Ishikawa (cell line): ENCODE results near the gene GPR39.

Experiments
- CEBPB ChIP-seq: IDR thresholded peaks from 2 replicates; pipeline ENCODE4 v1.6.1; 2012
- CREB1 ChIP-seq: IDR thresholded peaks from 2 replicates; pipeline ENCODE4 v1.6.1; 2012; ENCODE audit warnings: low read depth
- EGR1 ChIP-seq: IDR thresholded peaks from 2 replicates; pipeline ENCODE4 v1.6.1; 2012
- EP300 ChIP-seq: IDR thresholded peaks from 2 replicates; pipeline ENCODE4 v1.6.1; 2012; ENCODE audit warnings: borderline replicate concordance
- FOXM1 ChIP-seq: IDR thresholded peaks from 2 replicates; pipeline ENCODE4 v1.6.1; 2012; ENCODE audit warnings: low read depth, borderline replicate concordance
- MAX ChIP-seq: IDR thresholded peaks from 2 replicates; pipeline ENCODE4 v1.6.1; 2012
- NFIC ChIP-seq: IDR thresholded peaks from 2 replicates; pipeline ENCODE4 v1.6.1; 2012
- RAD21 ChIP-seq: IDR thresholded peaks from 2 replicates; pipeline ENCODE4 v1.6.1; 2012; ENCODE audit warnings: low read depth
- REST ChIP-seq: IDR thresholded peaks from 2 replicates; pipeline ENCODE4 v1.6.1; 2012; ENCODE audit warnings: low read depth, mild to moderate bottlenecking
- TAF1 ChIP-seq: IDR thresholded peaks from 2 replicates; pipeline ENCODE4 v1.6.1; 2012; ENCODE audit warnings: low read depth, mild to moderate bottlenecking
- TCF12 ChIP-seq: IDR thresholded peaks from 2 replicates; pipeline ENCODE4 v1.6.1; 2012; ENCODE audit warnings: low read depth
- TEAD4 ChIP-seq: IDR thresholded peaks from 2 replicates; pipeline ENCODE4 v1.6.1; 2012
- YY1 ChIP-seq: IDR thresholded peaks from 2 replicates; pipeline ENCODE4 v1.6.1; 2012; ENCODE audit warnings: low read depth
- ZBTB7A ChIP-seq: IDR thresholded peaks from 2 replicates; pipeline ENCODE4 v1.6.1; 2012; ENCODE audit warnings: low read depth
- TF ChIP-seq, protein P1 (sequence below): IDR thresholded peaks from 2 replicates; pipeline ENCODE4 v1.6.1; 2012

The GPR39 gene

DNA sequence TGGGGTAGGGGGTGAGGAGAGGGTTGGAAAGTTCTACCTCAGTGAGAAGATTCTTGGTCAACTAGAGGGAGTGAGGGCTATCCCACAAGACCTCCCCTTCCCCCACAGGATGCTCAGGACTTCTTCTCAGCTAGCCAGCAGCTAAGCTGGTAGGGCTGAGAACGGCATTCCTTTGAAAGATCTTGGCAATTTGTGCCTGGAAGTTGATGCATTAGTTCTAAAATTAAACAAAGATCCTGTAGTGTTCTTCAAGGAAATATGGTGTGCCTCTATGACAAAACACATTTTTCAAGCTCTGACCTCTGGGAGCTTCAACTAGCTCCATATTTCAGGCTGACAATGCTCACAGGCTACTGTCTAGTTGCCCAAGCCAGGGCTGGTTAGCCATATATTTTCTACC is 251.1 kb downstream of the GPR39 start:
- no peak for TF ChIP-seq TCF12
- TF ChIP-seq, protein P1, sequence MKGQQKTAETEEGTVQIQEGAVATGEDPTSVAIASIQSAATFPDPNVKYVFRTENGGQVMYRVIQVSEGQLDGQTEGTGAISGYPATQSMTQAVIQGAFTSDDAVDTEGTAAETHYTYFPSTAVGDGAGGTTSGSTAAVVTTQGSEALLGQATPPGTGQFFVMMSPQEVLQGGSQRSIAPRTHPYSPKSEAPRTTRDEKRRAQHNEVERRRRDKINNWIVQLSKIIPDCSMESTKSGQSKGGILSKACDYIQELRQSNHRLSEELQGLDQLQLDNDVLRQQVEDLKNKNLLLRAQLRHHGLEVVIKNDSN, result no peak
- TF ChIP-seq ZBTB7A, result no peak
- TF ChIP-seq YY1, result no peak
- no peak for TF ChIP-seq REST
- TF ChIP-seq CEBPB, result no peak
- TF ChIP-seq EGR1, result no peak
- TF ChIP-seq CREB1, result no peak
- TF ChIP-seq TEAD4, result no peak
- TF ChIP-seq NFIC, result no peak
- no peak for TF ChIP-seq RAD21
- no peak for TF ChIP-seq MAX
- TF ChIP-seq EP300, result no peak
- TF ChIP-seq FOXM1, result no peak
- no peak for TF ChIP-seq TAF1

DNA sequence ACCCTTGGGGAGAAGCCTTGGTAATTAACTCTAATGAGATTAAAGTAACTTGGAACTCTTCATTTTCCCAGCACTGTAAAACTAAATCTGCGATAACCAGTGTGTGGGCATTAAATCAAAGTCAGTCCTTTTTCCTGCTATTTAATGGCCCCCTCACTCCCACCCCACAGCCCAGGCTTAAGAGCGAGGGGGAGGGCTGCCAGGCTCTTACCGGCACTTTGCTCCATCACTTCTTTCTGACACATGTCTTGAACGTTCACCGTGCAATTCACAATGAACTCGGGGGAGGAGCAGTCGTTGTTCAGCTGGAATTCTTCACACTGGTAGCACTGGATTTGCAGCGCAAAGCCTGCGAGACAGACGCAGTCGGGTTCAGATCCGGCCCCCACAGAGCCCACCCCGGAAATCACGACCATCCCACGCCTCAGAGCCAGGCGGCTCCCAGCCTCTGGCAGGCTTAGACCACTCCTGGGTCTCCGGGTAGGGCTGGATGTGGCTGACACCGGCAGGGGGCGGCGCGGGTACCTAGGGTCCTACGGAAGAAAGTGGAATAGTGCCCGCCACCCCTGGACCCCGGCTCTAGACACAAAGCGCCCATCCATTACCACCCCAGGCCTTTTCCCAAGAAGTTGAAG is 251.7 kb downstream of the GPR39 start:
- TF ChIP-seq CREB1 (no peak), MAX (no peak), TAF1 (no peak), ZBTB7A (no peak), CEBPB (no peak), YY1 (no peak), FOXM1 (no peak), TEAD4 (no peak), REST (no peak), EGR1 (no peak), EP300 (no peak), NFIC (no peak), TCF12 (no peak), RAD21 (no peak)
- TF ChIP-seq, protein P1, result no peak

DNA sequence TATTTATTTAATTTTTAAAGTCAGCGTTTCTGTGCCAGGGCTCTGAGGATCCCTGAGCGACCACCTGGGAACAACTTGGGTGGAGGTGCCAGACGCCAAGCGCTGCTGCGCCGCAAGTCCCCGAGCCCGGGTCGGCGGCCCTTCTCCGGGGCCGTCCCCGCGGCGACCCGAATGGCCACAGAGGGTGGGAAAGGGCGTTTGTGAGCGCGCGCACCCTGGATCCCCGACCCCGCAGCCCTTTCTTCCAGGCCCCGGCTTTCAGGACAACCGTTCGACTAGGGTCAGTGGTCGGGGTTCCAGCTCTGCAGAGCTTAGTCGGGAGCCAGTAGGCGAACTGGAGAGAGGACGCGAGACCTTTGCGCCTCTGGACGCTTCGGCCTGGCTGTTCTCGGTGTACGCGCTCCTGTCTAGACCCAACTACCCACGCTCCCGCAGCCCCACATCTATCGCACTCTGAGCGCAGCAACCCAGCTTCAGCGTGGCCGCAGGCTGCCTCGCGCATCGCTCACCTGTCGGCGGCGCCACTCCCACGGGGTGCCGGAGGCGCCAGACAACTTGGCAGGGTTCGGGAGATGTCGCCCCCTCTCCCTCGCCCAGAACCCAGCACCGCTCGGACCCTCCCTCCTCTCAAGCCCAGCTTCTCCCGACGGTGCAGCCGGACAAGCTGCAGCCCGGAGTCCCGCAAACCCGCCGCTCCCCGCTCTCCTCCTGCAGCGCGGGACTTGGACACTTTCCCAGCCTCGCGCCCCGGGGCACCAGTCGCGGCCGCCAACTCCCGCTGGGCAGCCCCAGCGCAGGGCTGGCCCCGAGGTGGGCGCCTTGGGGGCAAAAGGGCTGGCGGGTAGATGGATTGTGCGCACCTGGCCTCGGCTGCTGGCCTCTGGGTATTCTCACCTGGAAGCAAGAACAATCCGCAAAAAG is 252.6 kb downstream of the GPR39 start:
- TF ChIP-seq NFIC (peak; percentile 75), TCF12 (0 out of 2 replicates have a peak, but pooled peaks have one; percentile 41), YY1 (no peak)

DNA sequence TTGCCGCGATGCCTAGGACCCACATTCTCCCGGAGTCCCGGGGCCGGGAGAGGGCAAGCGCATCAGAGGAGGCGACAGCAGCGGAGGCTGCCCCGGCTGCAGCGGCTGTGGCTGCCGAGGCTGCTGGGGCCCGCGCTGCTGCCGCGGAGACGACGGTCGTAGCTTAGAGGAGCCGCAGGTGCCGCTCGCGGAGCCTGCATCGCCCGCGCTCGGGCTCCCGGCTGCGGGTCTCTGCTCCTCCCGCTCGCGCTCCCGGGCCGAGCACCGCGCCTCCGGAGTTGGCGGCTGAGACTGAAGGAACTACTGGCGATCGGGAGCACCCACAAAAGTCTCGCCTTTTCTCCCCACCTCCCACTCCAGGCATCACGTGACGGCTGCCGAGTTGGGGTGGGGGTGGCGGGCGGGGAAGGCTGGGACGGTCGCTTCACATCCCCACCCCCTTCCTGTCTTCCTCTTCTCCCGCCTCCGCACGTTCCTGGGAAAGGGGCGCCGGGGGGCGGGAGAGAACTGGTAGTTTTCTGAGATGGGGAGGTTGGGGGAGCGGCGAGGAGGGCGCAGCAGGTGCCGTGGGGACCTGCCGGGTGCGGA is 253.4 kb downstream of the GPR39 start, which contains the start of gene LYPD1:
LYPD1 (minus strand) TSS at position 298 of the 588 bp plus-strand sequence; CDS start at position 25, 273 bp downstream.
- TF ChIP-seq, protein P1, result peak; percentile 94
- TF ChIP-seq RAD21, result no peak
- peak; percentile 6; the same call in 1 of the 2 replicates for TF ChIP-seq EGR1
- no peak for TF ChIP-seq ZBTB7A
